ENCODE results near the gene ZMAT5. TPM values are rescaled to one million over a fixed set of nuclear protein-coding genes. Genes with fewer than 3 reads are reported as not detected.
"Not testable (repeated sequence)": the region's sequence is repeated elsewhere in the genome, so short reads cannot be mapped to it uniquely, and the experiment has no call there.

ZMAT5 gene
- total and polyA plus RNA-seq, 3 experiments from 2014 or later = 24.7 to 46.9 (median 25.2) TPM

DNA sequence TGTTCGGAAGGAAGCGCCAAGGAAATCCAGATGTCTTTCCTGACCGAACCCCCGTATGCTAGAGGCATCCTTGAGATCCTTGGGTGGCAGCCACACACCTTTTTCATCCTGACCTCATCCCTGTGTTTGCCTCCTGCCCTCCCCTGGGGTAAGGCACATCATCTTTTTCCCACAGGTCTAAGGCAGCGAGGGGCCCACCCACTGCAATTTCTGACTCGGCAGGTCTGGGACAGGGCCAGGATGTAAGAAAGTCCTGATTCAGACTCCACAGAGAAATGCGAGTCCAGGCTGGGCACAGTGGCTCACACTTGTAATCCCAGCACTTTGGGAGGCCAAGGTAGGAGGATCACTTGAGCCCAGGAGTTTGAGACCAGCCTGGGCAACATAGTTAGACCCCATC, 10.5 kb downstream of the ZMAT5 start:
- H3K27me3 ChIP-seq (ENCODE audit: insufficient read depth, low read length, poor library complexity, severe bottlenecking) = no peaks in the 10 kb centered on the region
- ChIA-PET CTCF (interaction anchor here (0.7 kb wide), 1 partner anchor 396 kb away, joined by 3 read pairs; no protein-coding TSS in a partner anchor), POLR2A (no interaction called here)
- no peak overlapping the region for H3K4me3 ChIP-seq (ENCODE audit: low read length)
- Mint-ChIP-seq H3K36me3 (peaks cover 0 to 13% (median 0%) of the 10 kb centered on the region in 3 donors), H3K27me3 (no peaks in the 10 kb centered on the region), H3K9me3 (no peaks in the 10 kb centered on the region), H3K27ac (no peak overlapping the region), H3K4me1 (peaks cover 5 to 13% (median 5%) of the 10 kb centered on the region in 3 donors), H3K4me3 (no peak overlapping the region)
- peaks cover 3% of the 10 kb centered on the region for H3K4me1 ChIP-seq (ENCODE audit: insufficient read depth, low read length)
- H3K9me3 ChIP-seq (ENCODE audit: low read length) = no peaks in the 10 kb centered on the region
- H3K36me3 ChIP-seq (ENCODE audit: insufficient read depth, low read length) = no peaks in the 10 kb centered on the region
- no peak overlapping the region for H3K27ac ChIP-seq (ENCODE audit: low read depth, low read length)
- no peak for DNase-seq

DNA sequence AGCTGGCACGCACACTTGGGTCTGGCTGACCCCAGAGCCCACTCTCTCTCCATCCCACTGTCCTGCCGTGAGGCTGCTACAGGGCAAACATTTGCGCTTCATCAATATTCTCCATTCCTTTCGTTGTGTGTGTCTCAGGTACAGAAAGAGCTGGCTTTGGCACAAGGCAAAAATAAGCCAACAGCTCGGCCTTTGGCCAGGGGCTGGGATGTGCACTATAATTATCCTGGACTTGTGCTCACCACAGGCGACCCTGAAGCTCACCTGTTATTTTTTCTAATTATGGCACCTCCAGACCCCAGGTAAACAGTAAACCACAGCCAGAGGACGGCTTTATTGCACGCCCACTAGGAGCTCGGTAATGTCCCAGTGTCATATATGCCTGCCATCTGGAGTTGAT, 10.9 kb downstream of the ZMAT5 start:
- Histone ChIP-seq H3K4me1 (ENCODE audit: insufficient read depth, low read length) (peaks cover 8% of the 10 kb centered on the region), H3K4me3 (ENCODE audit: low read length) (no peak overlapping the region), H3K9me3 (ENCODE audit: low read length) (no peaks in the 10 kb centered on the region), H3K27me3 (ENCODE audit: insufficient read depth, low read length, poor library complexity, severe bottlenecking) (no peaks in the 10 kb centered on the region), H3K36me3 (ENCODE audit: insufficient read depth, low read length) (no peaks in the 10 kb centered on the region), H3K27ac (ENCODE audit: low read depth, low read length) (no peak overlapping the region)
- Mint-ChIP-seq H3K4me3 (no peak overlapping the region), H3K27ac (no peak overlapping the region), H3K9me3 (no peaks in the 10 kb centered on the region), H3K27me3 (no peaks in the 10 kb centered on the region), H3K36me3 (peaks cover 0 to 13% (median 0%) of the 10 kb centered on the region in 3 donors), H3K4me1 (peaks cover 10 to 18% (median 10%) of the 10 kb centered on the region in 3 donors)
- DNase-seq = no peak
- ChIA-PET POLR2A (no interaction called here), CTCF (interaction anchor here (1.2 kb wide), 1 partner anchor 14 kb away, joined by 3 read pairs; no protein-coding TSS in a partner anchor)

DNA sequence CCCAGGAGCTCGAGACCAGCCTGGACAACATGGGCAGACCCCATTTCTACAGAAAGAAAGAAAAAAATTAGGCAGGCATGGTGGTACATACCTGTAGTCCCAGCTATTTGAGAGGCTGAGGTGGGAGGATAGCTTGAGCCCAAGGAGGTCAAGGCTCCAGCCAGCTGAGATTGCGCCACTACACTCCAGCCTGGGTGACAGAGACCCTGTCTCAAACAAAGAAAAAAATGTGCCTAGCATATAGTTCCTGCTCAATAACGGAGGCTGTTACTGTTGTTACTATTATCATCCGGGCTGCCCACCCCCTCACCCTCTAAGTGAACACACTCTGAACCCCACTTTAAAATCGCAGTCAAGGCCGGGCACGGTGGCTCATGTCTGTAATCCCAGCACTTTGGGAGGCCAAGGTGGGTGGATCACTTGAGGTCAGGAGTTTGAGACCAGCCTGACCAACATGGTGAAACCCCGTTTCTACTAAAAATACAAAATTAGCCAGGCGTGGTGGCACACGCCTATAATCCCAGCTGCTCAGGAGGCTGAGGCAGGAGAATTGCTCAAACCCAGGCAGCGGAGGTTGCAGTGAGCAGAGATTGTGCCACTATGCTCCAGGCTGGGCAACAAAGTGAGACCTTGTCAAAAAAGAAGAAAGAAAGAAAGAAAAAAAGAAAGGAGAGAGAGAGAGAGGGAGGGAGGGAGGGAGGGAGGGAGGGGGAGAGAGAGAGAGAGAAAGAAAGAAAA, 12.0 kb downstream of the ZMAT5 start:
- H3K4me3 ChIP-seq (ENCODE audit: low read length); H3K27ac ChIP-seq (ENCODE audit: low read depth, low read length); H3K4me3 Mint-ChIP-seq; H3K27me3 Mint-ChIP-seq; DNase-seq; H3K9me3 ChIP-seq (ENCODE audit: low read length); POLR2A ChIA-PET; H3K9me3 Mint-ChIP-seq; H3K27me3 ChIP-seq (ENCODE audit: insufficient read depth, low read length, poor library complexity, severe bottlenecking); H3K36me3 ChIP-seq (ENCODE audit: insufficient read depth, low read length): not testable (repeated sequence)
- H3K4me1 ChIP-seq (ENCODE audit: insufficient read depth, low read length) = peaks cover 12% of the 10 kb centered on the region
- CTCF ChIA-PET = interaction anchor here (1.2 kb wide), 1 partner anchor 13 kb away, joined by 3 read pairs; no protein-coding TSS in a partner anchor
- Mint-ChIP-seq H3K36me3 (peaks cover 0 to 18% (median 0%) of the 10 kb centered on the region in 3 donors), H3K4me1 (peaks cover 19 to 28% (median 19%) of the 10 kb centered on the region in 3 donors), H3K27ac (peak overlapping the region in 1 of 8 donors; percentile 69)

DNA sequence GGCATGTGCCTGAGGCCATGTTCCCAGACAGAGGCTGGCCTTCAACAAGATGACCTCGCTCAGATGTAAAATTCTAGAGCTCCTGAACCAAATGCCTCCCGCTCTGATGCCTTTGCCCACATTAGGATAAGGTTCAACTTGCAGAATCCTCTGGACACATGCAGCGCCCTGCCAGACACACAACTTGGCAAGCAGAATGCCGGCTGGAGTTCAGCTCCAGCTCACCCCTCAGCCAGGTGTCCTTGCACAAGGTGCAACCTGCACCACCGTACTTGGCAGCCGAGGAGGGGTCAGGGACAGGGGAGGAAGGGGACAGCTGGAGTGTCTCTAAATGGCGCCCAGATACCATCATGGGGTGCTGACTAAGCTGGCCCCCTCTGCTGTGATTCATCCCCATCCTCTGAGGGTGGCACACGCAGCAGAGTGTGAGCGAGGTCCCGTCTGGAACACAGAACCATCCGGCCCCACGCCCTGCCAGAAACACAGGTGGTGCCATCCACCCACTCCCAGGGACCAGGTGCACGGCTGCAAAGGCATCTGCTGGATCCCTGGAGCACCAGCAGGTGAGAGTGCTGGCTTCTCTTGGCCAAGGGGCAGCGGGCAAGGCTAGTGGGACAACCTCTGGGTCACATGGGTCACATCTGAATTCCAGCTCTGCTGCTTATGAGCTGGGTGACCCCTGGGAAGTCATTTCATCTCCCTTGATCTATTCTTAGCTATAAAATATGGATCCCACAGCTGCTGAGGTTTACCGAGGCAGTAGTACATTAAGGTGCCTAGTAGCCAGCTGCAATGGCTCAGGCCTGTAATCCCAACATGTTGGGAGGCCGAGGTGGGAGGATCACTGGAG, 12.8 kb downstream of the ZMAT5 start:
- no peak overlapping the region for H3K4me3 ChIP-seq (ENCODE audit: low read length)
- H3K9me3 ChIP-seq (ENCODE audit: low read length) = no peaks in the 10 kb centered on the region
- Mint-ChIP-seq H3K27me3 (no peaks in the 10 kb centered on the region), H3K36me3 (peaks cover 2 to 19% (median 5%) of the 10 kb centered on the region in 3 donors), H3K9me3 (no peaks in the 10 kb centered on the region), H3K4me1 (peaks cover 19 to 27% (median 21%) of the 10 kb centered on the region in 3 donors), H3K27ac (peak overlapping the region in 1 of 8 donors; percentile 69), H3K4me3 (no peak overlapping the region)
- DNase-seq = no peak
- H3K27ac ChIP-seq (ENCODE audit: low read depth, low read length) = no peak overlapping the region
- ChIA-PET POLR2A (no interaction called here), CTCF (no interaction called here)
- no peaks in the 10 kb centered on the region for H3K36me3 ChIP-seq (ENCODE audit: insufficient read depth, low read length)
- H3K27me3 ChIP-seq (ENCODE audit: insufficient read depth, low read length, poor library complexity, severe bottlenecking) = no peaks in the 10 kb centered on the region
- H3K4me1 ChIP-seq (ENCODE audit: insufficient read depth, low read length) = peaks cover 12% of the 10 kb centered on the region

DNA sequence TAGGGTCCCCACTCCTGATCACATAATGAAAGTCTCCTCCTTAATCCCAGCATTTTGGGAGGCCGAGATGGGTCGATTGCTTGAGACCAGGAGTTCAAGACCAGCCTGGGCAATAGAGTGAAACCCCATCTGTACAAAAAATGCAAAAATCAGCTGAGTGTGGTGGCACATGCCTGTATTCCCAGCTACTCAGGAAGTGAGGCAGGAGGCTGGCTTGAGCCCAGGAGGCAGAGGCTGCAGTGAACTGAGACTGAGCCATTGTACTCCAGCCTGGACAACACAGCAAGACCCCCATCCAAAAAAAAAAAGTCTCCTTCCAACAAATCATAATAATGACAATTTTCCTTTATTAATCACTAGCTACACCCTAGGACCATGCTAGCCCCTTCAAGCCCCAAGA, 15.1 kb downstream of the ZMAT5 start:
- no peaks in the 10 kb centered on the region for H3K9me3 ChIP-seq (ENCODE audit: low read length)
- Mint-ChIP-seq H3K27me3 (no peaks in the 10 kb centered on the region), H3K4me1 (peaks cover 19 to 26% (median 21%) of the 10 kb centered on the region in 3 donors), H3K4me3 (no peak overlapping the region), H3K27ac (peak overlapping the region in 5 of 8 donors; percentile 29 to 73 (median 46)), H3K9me3 (no peaks in the 10 kb centered on the region), H3K36me3 (peaks cover 5 to 33% (median 5%) of the 10 kb centered on the region in 3 donors)
- H3K36me3 ChIP-seq (ENCODE audit: insufficient read depth, low read length) = peaks cover 9% of the 10 kb centered on the region
- H3K4me3 ChIP-seq (ENCODE audit: low read length) = no peak overlapping the region
- ChIA-PET CTCF (no interaction called here), POLR2A (no interaction called here)
- no peak overlapping the region for H3K27ac ChIP-seq (ENCODE audit: low read depth, low read length)
- no peaks in the 10 kb centered on the region for H3K27me3 ChIP-seq (ENCODE audit: insufficient read depth, low read length, poor library complexity, severe bottlenecking)
- peaks cover 12% of the 10 kb centered on the region for H3K4me1 ChIP-seq (ENCODE audit: insufficient read depth, low read length)
- DNase-seq = no peak

DNA sequence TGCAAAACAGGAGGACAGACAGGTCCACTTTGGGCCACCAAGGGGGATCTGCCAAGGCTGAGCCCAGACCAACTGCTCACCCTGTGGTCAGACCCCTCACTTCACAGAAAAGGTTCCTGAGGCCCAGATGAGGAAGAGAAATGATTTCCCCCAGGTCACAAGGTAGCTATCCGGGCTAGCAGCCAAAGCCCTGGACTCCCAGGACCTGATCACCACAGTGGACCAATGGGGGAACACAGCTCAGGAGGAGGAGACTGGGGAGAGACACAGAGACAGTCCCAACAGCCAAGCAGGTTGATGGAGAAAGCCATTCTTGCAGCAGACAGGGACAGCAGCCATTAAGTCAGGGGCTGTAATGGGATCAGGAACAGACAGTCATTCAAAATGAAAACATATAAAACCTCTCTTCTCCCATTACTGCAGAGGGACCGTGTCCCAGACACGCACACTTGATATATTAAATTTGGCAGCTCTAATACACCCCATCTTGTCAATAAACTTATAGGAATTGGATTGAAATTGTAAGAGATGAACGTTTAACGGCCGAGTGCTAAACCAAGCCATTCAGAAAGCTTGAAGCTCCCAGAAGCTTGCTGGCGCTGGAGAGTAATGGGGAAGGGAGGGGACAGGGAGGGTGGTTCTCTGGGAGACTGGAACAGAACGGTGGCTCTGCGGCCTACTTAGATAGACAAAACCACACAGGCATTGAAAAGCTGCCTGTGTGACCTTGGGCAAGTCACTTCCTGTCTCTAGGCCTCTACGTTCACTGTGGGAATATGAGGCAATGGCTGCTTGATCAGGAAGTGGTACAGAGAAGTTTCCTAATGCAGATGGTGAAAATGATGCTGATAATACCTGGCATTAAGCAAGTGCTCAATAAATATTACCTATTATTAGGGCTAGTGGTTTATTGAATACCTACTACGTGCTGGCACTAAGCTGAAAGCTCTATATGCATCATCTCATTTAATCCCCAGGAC, 16.0 kb downstream of the ZMAT5 start:
- H3K36me3 ChIP-seq (ENCODE audit: insufficient read depth, low read length) = peaks cover 9% of the 10 kb centered on the region
- POLR2A ChIA-PET = no interaction called here
- peak overlapping the region; percentile 49 to 91 (median 80) for H3K27ac Mint-ChIP-seq
- peaks cover 19 to 26% (median 21%) of the 10 kb centered on the region in 3 donors for H3K4me1 Mint-ChIP-seq
- H3K4me3 Mint-ChIP-seq = peak overlapping the region in 1 of 7 donors; percentile 57
- CTCF ChIA-PET = interaction anchor here (0.7 kb wide), 1 partner anchor 10 kb away, joined by 3 read pairs; no protein-coding TSS in a partner anchor
- H3K4me1 ChIP-seq (ENCODE audit: insufficient read depth, low read length) = peaks cover 12% of the 10 kb centered on the region
- no peaks in the 10 kb centered on the region for H3K9me3 ChIP-seq (ENCODE audit: low read length)
- no peaks in the 10 kb centered on the region for H3K27me3 Mint-ChIP-seq
- peaks cover 5 to 36% (median 5%) of the 10 kb centered on the region in 3 donors for H3K36me3 Mint-ChIP-seq
- peak in 1 of 5 donors; percentile 17 for DNase-seq
- H3K9me3 Mint-ChIP-seq = no peaks in the 10 kb centered on the region
- H3K4me3 ChIP-seq (ENCODE audit: low read length) = no peak overlapping the region
- no peak overlapping the region for H3K27ac ChIP-seq (ENCODE audit: low read depth, low read length)
- no peaks in the 10 kb centered on the region for H3K27me3 ChIP-seq (ENCODE audit: insufficient read depth, low read length, poor library complexity, severe bottlenecking)

DNA sequence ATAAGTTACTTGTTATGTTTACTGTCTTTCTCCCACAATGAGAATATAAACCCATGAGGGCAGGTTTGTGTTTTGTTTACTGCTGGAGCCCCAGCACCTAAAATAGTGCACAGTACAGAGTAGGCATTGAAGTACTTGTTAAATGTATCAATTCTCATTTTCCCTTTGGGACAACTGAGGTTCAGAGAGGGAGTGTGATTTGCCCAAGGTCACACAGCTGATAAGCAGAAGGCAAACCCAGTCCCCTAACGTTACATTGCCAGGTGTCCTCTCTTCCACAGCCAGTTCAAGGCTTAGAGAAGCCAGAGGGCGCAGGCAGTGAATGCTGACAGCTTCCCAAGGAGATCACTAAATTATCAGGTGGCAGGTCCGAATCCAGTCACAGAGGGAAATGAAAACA, 16.8 kb downstream of the ZMAT5 start:
- peaks cover 12% of the 10 kb centered on the region for H3K4me1 ChIP-seq (ENCODE audit: insufficient read depth, low read length)
- H3K27ac ChIP-seq (ENCODE audit: low read depth, low read length) = no peak overlapping the region
- H3K4me1 Mint-ChIP-seq = peaks cover 19 to 26% (median 23%) of the 10 kb centered on the region in 3 donors
- POLR2A ChIA-PET = interaction anchor here (0.6 kb wide), 1 partner anchor 139 kb away, joined by 12 read pairs; no protein-coding TSS in a partner anchor
- H3K9me3 Mint-ChIP-seq = no peaks in the 10 kb centered on the region
- H3K27ac Mint-ChIP-seq = peak overlapping the region in 3 of 8 donors; percentile 29 to 90 (median 81)
- H3K27me3 Mint-ChIP-seq = no peaks in the 10 kb centered on the region
- CTCF ChIA-PET = interaction anchor here (0.7 kb wide), 1 partner anchor 11 kb away, joined by 3 read pairs; no protein-coding TSS in a partner anchor
- H3K9me3 ChIP-seq (ENCODE audit: low read length) = no peaks in the 10 kb centered on the region
- no peak for DNase-seq
- H3K36me3 ChIP-seq (ENCODE audit: insufficient read depth, low read length) = peaks cover 9% of the 10 kb centered on the region
- peaks cover 5 to 42% (median 6%) of the 10 kb centered on the region in 3 donors for H3K36me3 Mint-ChIP-seq
- H3K4me3 Mint-ChIP-seq = no peak overlapping the region
- no peak overlapping the region for H3K4me3 ChIP-seq (ENCODE audit: low read length)
- no peaks in the 10 kb centered on the region for H3K27me3 ChIP-seq (ENCODE audit: insufficient read depth, low read length, poor library complexity, severe bottlenecking)
